CD14-positive monocyte (primary cell): ENCODE data around the gene CNIH3. TPM values are rescaled to one million over a fixed set of nuclear protein-coding genes. Genes with fewer than 3 reads are reported as not detected.

Source experiments
- DNase-seq, 3 donors: peaks; one replicate each; pipeline ENCODE4 v3.0.0-alpha.2; 2011 to 2022
- H2AFZ ChIP-seq: 2 replicates; pipeline ENCODE4 v1.6.0; 2012; ENCODE audit warnings: mild to moderate bottlenecking, low read depth, low read length, inconsistent platforms; ENCODE audit not compliant: insufficient read depth, poor library complexity, severe bottlenecking
- H3K27ac ChIP-seq, 2 donors: 1 replicate in 1 of 2; 2 replicates in 1 of 2; pipeline ENCODE4 v1.5.1; 2012 to 2013; ENCODE audit warnings: low read length in 2 of 2, control low read depth in 1 of 2, inconsistent platforms in 1 of 2, low read depth in 1 of 2, mild to moderate bottlenecking in 1 of 2
- H3K27me3 ChIP-seq, 2 donors: one replicate each; pipeline versions ENCODE4 v1.6.0 to v1.6.1; 2011 to 2013; ENCODE audit warnings: low read length in 2 of 2; ENCODE audit not compliant: control insufficient read depth in 2 of 2, insufficient read depth in 2 of 2
- H3K36me3 ChIP-seq, 2 donors: replicated peaks in 1 of 2; 1 replicate in 1 of 2; 2 replicates in 1 of 2; pipeline versions ENCODE4 v1.5.1 to v1.6.1; 2012 to 2013; ENCODE audit warnings: low read length in 2 of 2, control low read depth in 1 of 2, inconsistent platforms in 1 of 2, mild to moderate bottlenecking in 1 of 2; ENCODE audit not compliant: insufficient read depth in 2 of 2, control insufficient read depth in 1 of 2
- H3K4me1 ChIP-seq, 2 donors: 1 replicate in 1 of 2; 2 replicates in 1 of 2; pipeline versions ENCODE4 v1.5.1 to v1.6.1; 2012 to 2013; ENCODE audit warnings: low read length in 2 of 2, control low read depth in 1 of 2, inconsistent platforms in 1 of 2, mild to moderate bottlenecking in 1 of 2, moderate library complexity in 1 of 2; ENCODE audit not compliant: insufficient read depth in 2 of 2, control insufficient read depth in 1 of 2
- H3K4me2 ChIP-seq: replicated peaks from 2 replicates; pipeline ENCODE3; 2012; ENCODE audit warnings: low read length, moderate library complexity, mild to moderate bottlenecking; ENCODE audit not compliant: poor library complexity, severe bottlenecking; ENCODE audit errors: extremely low read depth
- H3K4me3 ChIP-seq, 3 experiments: fragments of 200-600 bp in 1 of 3; sonication (generic) in 1 of 3; replicated peaks in 1 of 3; 1 replicate in 2 of 3; 2 replicates in 1 of 3; pipeline ENCODE4 v1.5.1; 2011 to 2013; ENCODE audit warnings: low read length in 3 of 3, mild to moderate bottlenecking in 3 of 3, control low read depth in 2 of 3, low read depth in 2 of 3, inconsistent platforms in 1 of 3, moderate library complexity in 1 of 3
- H3K79me2 ChIP-seq: 2 replicates; pipeline ENCODE4 v1.6.0; 2012; ENCODE audit warnings: mild to moderate bottlenecking, control low read depth, inconsistent platforms, low read length, moderate library complexity; ENCODE audit not compliant: insufficient read depth
- H3K9ac ChIP-seq: 2 replicates; pipeline ENCODE4 v1.6.0; 2017; ENCODE audit warnings: low read length, mild to moderate bottlenecking; ENCODE audit not compliant: insufficient read depth, poor library complexity, severe bottlenecking
- H3K9me3 ChIP-seq, 2 donors: replicated peaks in 1 of 2; 1 replicate in 1 of 2; 2 replicates in 1 of 2; pipeline versions ENCODE4 v1.5.1 to v1.6.1; 2012 to 2013; ENCODE audit warnings: low read length in 2 of 2, control low read depth in 1 of 2; ENCODE audit not compliant: control insufficient read depth in 1 of 2, insufficient read depth in 1 of 2
- H4K20me1 ChIP-seq: 2 replicates; pipeline ENCODE4 v1.6.0; 2012; ENCODE audit warnings: mild to moderate bottlenecking, low read length, control low read depth, moderate library complexity; ENCODE audit not compliant: insufficient read depth
- H3K27ac Mint-ChIP-seq, 7 donors: one replicate each; pipeline ENCODE4 v1.8.0; 2020; ENCODE audit warnings: mild to moderate bottlenecking in 7 of 7, mixed read lengths in 7 of 7, moderate library complexity in 6 of 7, inconsistent platforms in 2 of 7
- H3K27me3 Mint-ChIP-seq, 3 donors: one replicate each; pipeline ENCODE4 v1.8.0; 2021 to 2022; ENCODE audit warnings: low read depth in 3 of 3, mild to moderate bottlenecking in 3 of 3, mixed read lengths in 3 of 3, moderate library complexity in 3 of 3, inconsistent platforms in 1 of 3
- H3K36me3 Mint-ChIP-seq, 2 donors: one replicate each; pipeline ENCODE4 v1.8.0; 2020; ENCODE audit warnings: mixed read lengths in 2 of 2, inconsistent platforms in 1 of 2, mild to moderate bottlenecking in 1 of 2
- H3K4me1 Mint-ChIP-seq: one replicate; pipeline ENCODE4 v1.8.0; 2020; ENCODE audit warnings: mild to moderate bottlenecking, mixed read lengths
- H3K4me3 Mint-ChIP-seq, 2 donors: one replicate each; pipeline ENCODE4 v1.8.0; 2020; ENCODE audit warnings: mild to moderate bottlenecking in 2 of 2, mixed read lengths in 2 of 2, moderate library complexity in 1 of 2
- H3K9me3 Mint-ChIP-seq, 7 donors: one replicate each; pipeline ENCODE4 v1.8.0; 2020 to 2022; ENCODE audit warnings: mixed read lengths in 7 of 7, mild to moderate bottlenecking in 6 of 7, moderate library complexity in 6 of 7, inconsistent platforms in 2 of 7
- CTCF ChIP-seq: fragments of 200-600 bp; IDR thresholded peaks from one replicate; pipeline ENCODE4 v1.8.0; 2022; ENCODE audit warnings: antibody characterized with exemption, mild to moderate bottlenecking
- WGBS: methylation state at CpG from one replicate; pipeline ENCODE4 v1.1.5; 2013; ENCODE audit warnings: missing lambda C conversion rate; ENCODE audit not compliant: insufficient coverage; 5-methylcytosine and 5-hydroxymethylcytosine counted together
- intact Hi-C, 2 donors: fragments of 100-400 bp; cut with micrococcal nuclease; formaldehyde crosslinking; loops; one replicate each; pipeline versions ENCODE4 v1.15.0 to v1.15.1; 2023
- polyA plus RNA-seq, 3 donors: library from polyadenylated mRNA; depleted of rRNA in 1 of 3; unstranded in 2 of 3; stranded (reverse) in 1 of 3; fragments of 300-500 nt in 2 of 3; fragments of >200 nt in 1 of 3; fragmentation: Illumina TruSeq in 2 of 3; gene quantifications; 1 replicate in 2 of 3; 2 replicates in 1 of 3; pipeline ENCODE4 v1.2.3, GENCODE V29; 2012 to 2021

CNIH3 gene
- polyA plus RNA-seq, 3 donors = 0.37 TPM; not detected in 2

DNA sequence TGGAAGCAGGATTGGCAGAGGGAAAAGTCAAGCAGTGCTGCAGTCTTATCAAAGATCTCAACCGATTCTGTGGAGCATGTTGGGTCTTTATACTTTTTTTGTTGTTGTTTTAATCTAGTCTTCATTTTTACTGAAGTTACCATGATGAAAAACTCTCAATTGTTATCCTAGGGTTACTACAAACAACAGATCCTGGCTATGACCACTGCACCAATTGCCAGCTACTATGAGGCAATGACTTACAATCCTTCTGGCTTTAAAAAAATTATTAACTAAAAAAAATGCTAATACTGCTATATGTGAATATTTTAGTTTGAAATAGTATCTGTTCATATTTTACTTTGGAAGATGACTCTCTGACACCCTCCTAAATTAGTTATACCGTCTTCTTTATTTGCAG lies 145.9 kb downstream of the CNIH3 start:
- Mint-ChIP-seq H3K9me3 (peaks cover 5 to 30% (median 17%) of the 10 kb centered on the region in 7 donors), H3K4me3 (no peak overlapping the region), H3K4me1 (no peaks in the 10 kb centered on the region), H3K36me3 (no peaks in the 10 kb centered on the region), H3K27me3 (peaks cover 1 to 6% (median 5%) of the 10 kb centered on the region in 3 donors), H3K27ac (no peak overlapping the region)
- Histone ChIP-seq H3K27ac (no peak overlapping the region), H3K36me3 (no peaks in the 10 kb centered on the region), H3K9ac (no peak overlapping the region), H3K4me3 (no peak overlapping the region), H4K20me1 (no peaks in the 10 kb centered on the region), H2AFZ (no peak overlapping the region), H3K79me2 (no peaks in the 10 kb centered on the region), H3K27me3 (no peaks in the 10 kb centered on the region), H3K4me2 (no peak overlapping the region), H3K4me1 (no peaks in the 10 kb centered on the region), H3K9me3 (peaks cover 16 to 23% of the 10 kb centered on the region in 2 donors)
- no peak for DNase-seq
- intact Hi-C loops = no loop called here
- WGBS = no CpG with 5 or more reads among the region's 2 CpGs
- no peak for TF ChIP-seq CTCF

DNA sequence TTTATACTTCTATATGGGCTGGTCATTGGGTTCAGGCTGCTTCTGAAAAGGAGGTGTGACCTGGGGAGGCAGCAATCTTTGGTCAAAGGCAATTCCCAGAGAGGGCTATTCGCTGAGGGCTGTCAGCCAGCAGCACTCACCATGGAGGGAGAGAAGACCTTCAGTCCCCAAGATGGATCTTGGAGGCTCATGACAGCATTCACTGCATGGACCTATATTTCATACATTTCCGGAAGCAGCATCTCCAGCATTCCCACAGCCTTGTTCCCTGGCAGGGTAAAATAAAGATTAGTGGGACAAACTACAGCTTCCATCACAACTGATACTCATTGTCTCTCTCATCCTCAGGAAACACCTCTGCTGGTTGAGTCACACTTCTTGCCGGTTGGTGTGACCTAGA lies 146.6 kb downstream of the CNIH3 start:
- H3K4me2 ChIP-seq = no peak overlapping the region
- no peak overlapping the region for H3K27ac ChIP-seq
- no peak overlapping the region for H2AFZ ChIP-seq
- 79% methylated on average over 2 of the region's 3 CpGs for WGBS
- H3K36me3 ChIP-seq = no peaks in the 10 kb centered on the region
- DNase-seq = no peak
- H3K4me3 ChIP-seq = no peak overlapping the region
- no peak for TF ChIP-seq CTCF
- H3K27me3 ChIP-seq = no peaks in the 10 kb centered on the region
- H3K9ac ChIP-seq = no peak overlapping the region
- Mint-ChIP-seq H3K36me3 (no peaks in the 10 kb centered on the region), H3K4me3 (no peak overlapping the region), H3K9me3 (peaks cover 5 to 23% (median 17%) of the 10 kb centered on the region in 7 donors), H3K27me3 (peaks cover 1 to 7% (median 5%) of the 10 kb centered on the region in 3 donors), H3K4me1 (no peaks in the 10 kb centered on the region), H3K27ac (no peak overlapping the region)
- no peaks in the 10 kb centered on the region for H3K79me2 ChIP-seq
- intact Hi-C loops = no loop called here
- peaks cover 16 to 23% of the 10 kb centered on the region in 2 donors for H3K9me3 ChIP-seq
- H4K20me1 ChIP-seq = no peaks in the 10 kb centered on the region
- H3K4me1 ChIP-seq = no peaks in the 10 kb centered on the region
